HEK293 (cell line): ENCODE data around the gene CACNA1E.

Source experiments
- CTCF ChIP-seq: fragments of 450-650 bp; formaldehyde crosslinking; IDR thresholded peaks from 2 replicates; pipeline ENCODE4 v1.5.1; 2016; ENCODE audit warnings: missing biosample characterization, missing genetic modification characterization
- ZNF132 ChIP-seq: fragments of 450-650 bp; formaldehyde crosslinking; IDR thresholded peaks from 2 replicates; pipeline ENCODE4 v1.5.1; 2017; ENCODE audit warnings: missing biosample characterization, missing genetic modification characterization, borderline replicate concordance
- ZNF518A ChIP-seq: fragments of 450-650 bp; formaldehyde crosslinking; conservative IDR thresholded peaks from 2 replicates; pipeline ENCODE4 v1.5.1; 2016; ENCODE audit warnings: low read depth, missing biosample characterization, missing genetic modification characterization
- ZNF768 ChIP-seq: fragments of 450-650 bp; formaldehyde crosslinking; IDR thresholded peaks from 2 replicates; pipeline ENCODE4 v1.5.1; 2018; ENCODE audit warnings: missing biosample characterization, mild to moderate bottlenecking, missing genetic modification characterization
- ZNF837 ChIP-seq: fragments of 450-650 bp; formaldehyde crosslinking; IDR thresholded peaks from 2 replicates; pipeline ENCODE4 v1.5.1; 2016; ENCODE audit warnings: missing biosample characterization, missing genetic modification characterization

- no peak for TF ChIP-seq ZNF132
- no peak for TF ChIP-seq ZNF768 (tag by site-specific recombination)
- TF ChIP-seq ZNF837 (tag by site-specific recombination) = no peak
- no peak for TF ChIP-seq CTCF (tag by site-specific recombination)
- no peak for TF ChIP-seq ZNF518A (tag by site-specific recombination)
These were observed 16.5 kb downstream of the CACNA1E start for GRCh38 chr1:181499825-181500224.
